ENCODE results near the gene CLEC1A.

Gene CLEC1A

DNA sequence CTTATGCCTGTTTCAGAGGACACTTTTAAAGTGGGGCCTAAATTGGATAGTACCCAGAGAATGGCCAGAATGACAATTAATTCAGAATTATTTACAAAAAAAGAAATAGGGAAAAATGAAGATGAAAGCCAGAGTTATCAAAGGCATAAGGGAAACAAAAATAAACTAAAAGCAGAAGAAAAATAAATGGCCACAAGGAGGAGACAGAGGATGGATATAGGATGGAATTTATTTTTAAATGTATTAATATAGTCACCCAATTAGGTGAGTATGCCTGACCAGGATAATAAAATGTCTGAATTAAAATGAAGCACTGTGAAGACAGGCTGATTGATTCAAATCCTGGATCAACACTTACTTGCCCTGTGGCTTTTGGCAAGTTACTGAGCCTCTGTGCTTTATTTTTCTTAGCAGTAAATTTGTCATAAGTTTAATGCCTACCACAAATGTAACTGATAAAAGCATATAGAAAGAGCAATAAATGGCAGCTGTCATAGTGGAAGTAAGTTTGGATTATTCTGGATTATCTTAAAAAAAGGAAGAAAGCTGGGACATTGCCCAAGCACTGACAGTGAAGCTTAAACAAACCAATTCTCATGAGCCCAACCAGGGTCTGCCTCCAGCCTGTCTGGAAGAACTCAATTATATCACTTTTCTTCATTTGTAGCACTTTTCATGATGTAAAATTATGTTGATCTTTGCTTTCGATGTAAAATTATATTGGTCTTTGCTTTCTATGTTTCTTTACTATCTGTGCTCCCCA, 64.8 kb downstream of the CLEC1A start:
- DNase-seq: peak; percentile 46

DNA sequence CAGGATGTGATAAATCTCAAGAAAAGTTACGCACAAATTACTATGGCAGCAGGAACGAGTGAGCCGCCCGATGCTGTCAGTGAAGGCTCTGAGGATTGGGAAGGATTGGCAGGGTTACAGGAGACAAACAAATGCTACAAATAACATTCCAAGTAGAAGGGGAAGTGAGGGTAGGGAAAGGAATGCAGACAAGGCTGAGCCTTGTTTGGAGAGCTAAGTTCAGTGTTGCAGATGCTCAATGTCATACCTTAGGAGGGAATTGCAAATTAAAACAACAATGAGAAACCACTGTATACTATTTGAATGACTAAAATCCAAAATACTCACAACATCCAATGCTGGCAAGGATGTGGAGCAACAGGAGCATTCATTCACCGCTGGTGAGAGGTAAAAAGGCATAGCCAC, 67.0 kb downstream of the CLEC1A start:
- no peak for DNase-seq

DNA sequence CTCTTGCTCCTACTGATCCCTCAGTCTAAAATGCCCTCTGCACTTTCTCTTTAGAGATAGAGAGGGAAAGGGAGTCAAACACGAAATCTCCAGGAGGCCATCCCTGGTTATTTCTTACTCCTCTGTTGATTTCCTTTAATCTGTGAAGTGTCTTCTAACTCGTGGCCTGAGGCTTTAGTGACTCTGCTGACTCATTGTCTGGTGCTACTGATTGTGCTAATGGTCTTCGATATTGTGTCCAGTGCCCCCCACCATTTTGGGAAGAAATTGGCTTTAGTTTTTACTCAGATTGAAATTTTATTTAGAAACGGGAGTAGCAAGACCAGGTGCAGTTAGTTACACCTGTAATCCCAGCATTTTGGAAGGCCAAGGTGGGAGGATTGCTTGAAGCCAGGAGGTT, 67.5 kb downstream of the CLEC1A start:
- DNase-seq: peak; percentile 50

DNA sequence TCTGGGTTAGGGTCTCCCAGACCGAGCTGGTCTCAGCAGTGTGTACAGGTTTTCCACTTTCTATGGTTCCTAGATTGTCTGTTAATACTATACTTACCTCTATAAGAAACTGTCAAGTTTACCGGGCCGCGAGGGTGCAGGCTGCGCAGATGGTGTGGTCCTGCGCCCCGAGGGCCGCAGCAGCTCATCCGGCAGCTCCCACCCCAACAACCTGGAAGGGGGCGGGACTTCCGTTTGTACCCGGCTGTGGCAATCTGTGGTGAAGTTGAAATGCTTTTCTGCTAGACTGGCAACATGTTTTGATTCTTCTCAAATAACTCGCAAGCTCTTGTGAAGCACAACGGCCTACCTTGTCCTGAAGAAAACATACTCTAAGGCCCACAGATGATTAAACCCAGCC, 68.3 kb downstream of the CLEC1A start, which contains the start of gene CLEC9A:
TSS of gene CLEC9A (plus strand) at position 237 of the 400 bp plus-strand sequence. CDS start 22,006 bp downstream, outside the sequence.
- no peak for DNase-seq

DNA sequence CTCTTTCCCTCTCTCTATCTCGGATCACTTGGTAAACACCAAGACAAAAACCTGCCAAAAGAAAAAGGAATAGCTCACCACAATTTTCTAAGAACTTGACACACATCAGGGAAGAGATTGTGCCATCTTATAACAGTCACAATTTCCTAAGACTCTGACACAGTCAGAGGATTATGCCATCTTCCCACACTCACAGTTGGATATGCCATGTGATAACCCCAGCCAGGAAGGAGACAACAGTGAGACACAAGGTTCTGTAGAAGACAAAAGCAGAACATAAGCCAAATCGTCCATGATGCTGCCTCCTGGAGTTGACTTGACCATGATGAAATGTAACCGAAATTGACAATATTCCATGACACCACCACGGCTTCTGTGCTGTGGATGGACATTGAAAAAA, 71.1 kb downstream of the CLEC1A start:
- DNase-seq: peak; percentile 99

DNA sequence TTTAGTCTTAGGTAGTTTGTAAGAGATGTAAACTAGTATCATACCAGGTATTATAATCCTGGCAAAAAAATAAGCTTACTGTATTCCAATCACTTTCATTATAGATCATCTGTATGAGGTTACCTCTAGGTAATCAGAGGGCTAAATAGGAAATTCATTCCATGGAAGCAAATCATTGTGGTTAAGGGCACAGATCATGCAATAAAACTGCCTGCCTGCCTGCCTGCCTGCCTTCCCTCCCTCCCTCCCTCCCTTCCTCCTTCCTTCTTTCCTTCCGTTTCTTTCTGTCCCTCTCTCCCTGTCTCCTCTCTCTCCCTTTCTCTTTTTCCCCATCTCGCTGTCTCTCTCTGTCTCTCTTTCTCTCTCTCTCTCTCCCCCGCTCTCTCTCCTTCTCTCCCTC, 71.5 kb downstream of the CLEC1A start:
- peak; percentile 35 for DNase-seq

DNA sequence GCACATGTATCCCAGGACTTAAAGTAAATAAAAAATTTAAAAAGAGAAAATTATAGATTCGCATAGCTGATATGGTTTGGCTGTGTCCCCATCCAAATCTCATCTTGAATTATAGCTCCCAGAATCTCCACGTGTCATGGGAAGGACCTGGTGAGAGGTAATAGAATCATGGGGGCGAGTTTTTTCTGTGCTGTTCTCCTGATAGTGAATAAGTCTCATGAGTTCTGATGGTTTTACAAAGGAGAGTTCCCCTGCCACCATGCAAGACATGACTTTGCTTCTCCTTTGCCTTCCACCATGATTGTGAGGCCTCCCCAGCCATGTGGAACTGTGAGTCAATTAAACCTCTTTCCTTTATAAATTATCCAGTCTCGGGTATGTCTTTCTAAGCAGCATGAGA, 72.1 kb downstream of the CLEC1A start:
- peak; percentile 27 for DNase-seq

DNA sequence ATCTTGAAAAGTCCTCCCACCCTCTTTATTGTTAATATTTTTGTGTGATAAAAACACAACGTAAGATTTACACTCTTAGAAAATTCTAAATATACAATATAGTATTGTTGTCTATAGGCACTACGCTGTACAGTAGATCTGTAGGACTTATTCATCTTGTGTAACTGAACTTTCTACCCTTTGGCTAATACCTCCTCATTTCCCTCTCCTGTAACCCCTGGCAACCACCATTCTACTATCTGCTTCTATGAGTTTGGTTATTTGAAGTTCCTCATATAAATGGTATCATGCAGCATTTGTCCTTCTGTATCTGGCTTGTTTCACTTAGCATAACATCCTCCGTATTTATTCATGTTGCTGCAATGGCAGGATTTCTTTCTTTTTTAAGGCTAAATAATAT, 73.5 kb downstream of the CLEC1A start:
- peak; percentile 54 for DNase-seq

DNA sequence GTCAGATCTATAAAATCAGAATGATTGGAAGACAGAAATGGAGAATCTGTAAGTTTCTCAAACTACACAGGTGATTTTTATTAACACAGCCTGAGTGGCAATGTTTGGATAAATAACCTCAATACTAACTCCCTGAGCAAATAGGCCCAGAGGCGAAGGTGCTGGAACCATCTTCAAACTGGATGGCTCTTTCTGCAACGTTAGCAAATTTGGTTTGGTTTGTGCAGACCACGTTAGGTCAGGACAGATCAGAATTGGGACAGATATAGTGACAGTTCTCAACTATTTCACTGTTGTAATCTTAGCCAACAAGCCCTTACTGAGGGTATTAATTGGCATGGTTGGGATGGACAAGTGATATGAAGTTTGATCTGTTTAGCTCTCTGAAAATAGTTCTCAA, 77.4 kb downstream of the CLEC1A start:
- no peak for DNase-seq

All from inflammatory macrophage treated with lipopolysaccharide for 4 hours (primary cell).